SK-N-SH treated with all-trans-retinoic acid at 6 μM for 48 hours (cell line): ENCODE measurements around the gene ERRFI1.
A peak's percentile ranks its signal among the peaks of the same experiment; 100 is the strongest.

Experiments used
- ATAC-seq: fragments of 200-7000 bp; cut with Tn5 transposase; 3 replicates; pipeline ENCODE4 v1.9.1; 2020; ENCODE audit warnings: mild to moderate bottlenecking, moderate library complexity
- ARNTL ChIP-seq: fragments of 450-650 bp; formaldehyde crosslinking; IDR thresholded peaks from 2 replicates; pipeline ENCODE4 v1.5.0; 2020; ENCODE audit warnings: low read depth, mild to moderate bottlenecking, moderate library complexity, borderline replicate concordance
- CSDC2 ChIP-seq: fragments of 250-450 bp; sonication (Bioruptor Pico); IDR thresholded peaks from 2 replicates; pipeline ENCODE4 v1.5.0; 2020; ENCODE audit warnings: mild to moderate bottlenecking, moderate library complexity
- ESRRG ChIP-seq: fragments of 250-450 bp; sonication (Bioruptor Pico); IDR thresholded peaks from 2 replicates; pipeline ENCODE4 v1.6.1; 2021; ENCODE audit warnings: mild to moderate bottlenecking
- GLIS3 ChIP-seq: fragments of 250-450 bp; sonication (Bioruptor Pico); IDR thresholded peaks from 2 replicates; pipeline ENCODE4 v1.5.0; 2020; ENCODE audit warnings: mild to moderate bottlenecking, moderate library complexity
- ISL1 ChIP-seq: fragments of 250-450 bp; sonication (Bioruptor Pico); IDR thresholded peaks from 2 replicates; pipeline ENCODE4 v2.1.2; 2022; ENCODE audit warnings: mild to moderate bottlenecking, moderate library complexity
- OSR1 ChIP-seq: fragments of 250-450 bp; sonication (Bioruptor Pico); IDR thresholded peaks from 2 replicates; pipeline ENCODE4 v1.8.0; 2022; ENCODE audit warnings: moderate library complexity, mild to moderate bottlenecking, inconsistent platforms
- PPARA ChIP-seq: fragments of 250-450 bp; sonication (Bioruptor Pico); IDR thresholded peaks from 2 replicates; pipeline ENCODE4 v1.5.0; 2020; ENCODE audit warnings: mild to moderate bottlenecking, borderline replicate concordance
- RARB ChIP-seq: fragments of 250-450 bp; sonication (Bioruptor Pico); IDR thresholded peaks from 2 replicates; pipeline ENCODE4 v1.8.0; 2021; ENCODE audit warnings: mild to moderate bottlenecking, moderate library complexity
- SNAI2 ChIP-seq: fragments of 250-450 bp; sonication (Bioruptor Pico); IDR thresholded peaks from 2 replicates; pipeline ENCODE4 v1.5.0; 2020; ENCODE audit warnings: mild to moderate bottlenecking, moderate library complexity
- TCF4 ChIP-seq: fragments of 250-450 bp; sonication (Bioruptor Pico); IDR thresholded peaks from 2 replicates; pipeline ENCODE4 v1.8.0; 2021; ENCODE audit warnings: mild to moderate bottlenecking, moderate library complexity, borderline replicate concordance
- TOX ChIP-seq: fragments of 250-450 bp; sonication (Bioruptor Pico); IDR thresholded peaks from 2 replicates; pipeline ENCODE4 v1.8.0; 2021; ENCODE audit warnings: mild to moderate bottlenecking, moderate library complexity, borderline replicate concordance
- ZFP30 ChIP-seq: fragments of 450-650 bp; formaldehyde crosslinking; IDR thresholded peaks from 2 replicates; pipeline ENCODE4 v1.5.0; 2022; ENCODE audit warnings: mild to moderate bottlenecking, moderate library complexity
- ZNF70 ChIP-seq: fragments of 450-650 bp; formaldehyde crosslinking; IDR thresholded peaks from 2 replicates; pipeline ENCODE4 v1.5.0; 2020; ENCODE audit warnings: mild to moderate bottlenecking, moderate library complexity
- ZNF8 ChIP-seq: fragments of 450-650 bp; formaldehyde crosslinking; IDR thresholded peaks from 2 replicates; pipeline ENCODE4 v1.5.0; 2020; ENCODE audit warnings: mild to moderate bottlenecking, moderate library complexity
- TF ChIP-seq, protein P1 (sequence below): fragments of 250-450 bp; sonication (Bioruptor Pico); IDR thresholded peaks from 2 replicates; pipeline ENCODE4 v1.8.0; 2021; ENCODE audit warnings: low read depth, mild to moderate bottlenecking, moderate library complexity, borderline replicate concordance
- TF ChIP-seq, protein P2 (sequence below): fragments of 250-450 bp; sonication (Bioruptor Pico); IDR thresholded peaks from 2 replicates; pipeline ENCODE4 v1.5.1; 2021; ENCODE audit warnings: mild to moderate bottlenecking, moderate library complexity
- TF ChIP-seq, protein P3 (sequence below): fragments of 250-450 bp; sonication (Bioruptor Pico); IDR thresholded peaks from 2 replicates; pipeline ENCODE4 v1.5.0; 2020; ENCODE audit warnings: mild to moderate bottlenecking, moderate library complexity
- TF ChIP-seq, protein P4 (sequence below): fragments of 250-450 bp; sonication (Bioruptor Pico); IDR thresholded peaks from 2 replicates; pipeline ENCODE4 v1.8.0; 2020; ENCODE audit warnings: mild to moderate bottlenecking, moderate library complexity, borderline replicate concordance
- TF ChIP-seq, protein P5 (sequence below): fragments of 250-450 bp; sonication (Bioruptor Pico); IDR thresholded peaks from 2 replicates; pipeline ENCODE4 v1.5.1; 2020; ENCODE audit warnings: low read depth, mild to moderate bottlenecking, moderate library complexity

Gene ERRFI1

DNA sequence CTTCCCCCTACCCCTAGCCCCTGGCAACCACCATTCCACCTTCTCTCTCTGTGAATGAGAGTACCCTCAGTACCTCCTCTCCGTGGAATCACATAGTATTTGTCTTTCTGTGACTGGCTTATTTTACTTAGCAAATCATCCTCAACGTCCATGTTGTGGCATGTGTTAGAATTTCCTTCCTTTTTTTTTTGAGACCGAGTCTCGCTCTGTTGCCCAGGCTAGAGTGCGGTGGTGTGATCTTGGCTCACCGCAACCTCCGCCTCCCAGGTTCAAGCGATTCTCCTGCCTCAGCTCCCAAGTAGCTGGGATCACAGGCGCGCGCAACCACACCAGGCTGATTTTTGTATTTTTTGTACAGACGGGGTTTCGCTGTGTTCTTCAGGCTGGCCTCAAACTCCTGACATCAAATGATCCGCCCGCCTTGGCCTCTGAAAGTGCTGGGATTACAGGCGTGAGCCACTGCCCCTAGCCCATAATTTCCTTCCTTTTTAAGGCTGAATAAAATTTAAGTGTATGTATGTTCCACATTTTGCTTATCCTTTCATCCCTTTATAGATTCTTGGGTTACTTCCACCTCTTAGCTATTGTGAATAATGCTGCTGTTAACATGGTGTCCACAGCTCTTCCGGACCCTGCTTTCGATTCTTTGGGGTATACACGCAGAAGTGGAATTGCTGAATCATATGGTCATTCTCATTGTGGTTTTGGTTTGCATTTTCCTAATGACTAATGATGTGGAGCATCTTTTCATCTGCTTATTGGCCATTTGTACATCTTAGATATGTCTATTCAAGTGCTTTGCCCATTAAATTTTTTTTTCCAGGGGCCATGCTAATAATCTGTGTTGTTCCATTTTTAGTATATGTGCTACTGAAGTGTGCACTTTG, 32.3 kb downstream of the ERRFI1 start:
- TF ChIP-seq TOX (CRISPR knock-in tag) (no peak), SNAI2 (CRISPR knock-in tag) (no peak), ZFP30 (CRISPR knock-in tag) (no peak)

DNA sequence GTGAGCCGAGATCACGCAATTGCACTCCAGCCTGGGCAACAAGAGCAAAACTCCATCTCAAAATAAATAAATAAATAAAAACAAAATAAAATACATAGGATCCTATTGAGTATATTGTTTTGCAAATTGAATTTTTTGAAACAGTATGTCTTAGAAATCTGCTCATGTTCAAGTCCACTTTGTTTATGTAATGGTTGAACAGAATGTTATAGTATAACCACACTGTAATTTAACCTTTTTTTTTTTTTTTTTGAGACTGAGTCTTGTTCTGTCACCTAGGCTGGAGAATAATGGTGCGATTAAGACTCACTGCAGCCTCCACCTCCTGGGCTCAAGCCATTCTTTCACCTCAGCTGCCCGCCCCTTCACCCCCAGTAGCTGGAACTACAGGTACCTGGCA, 33.2 kb downstream of the ERRFI1 start:
- TF ChIP-seq, protein P1, sequence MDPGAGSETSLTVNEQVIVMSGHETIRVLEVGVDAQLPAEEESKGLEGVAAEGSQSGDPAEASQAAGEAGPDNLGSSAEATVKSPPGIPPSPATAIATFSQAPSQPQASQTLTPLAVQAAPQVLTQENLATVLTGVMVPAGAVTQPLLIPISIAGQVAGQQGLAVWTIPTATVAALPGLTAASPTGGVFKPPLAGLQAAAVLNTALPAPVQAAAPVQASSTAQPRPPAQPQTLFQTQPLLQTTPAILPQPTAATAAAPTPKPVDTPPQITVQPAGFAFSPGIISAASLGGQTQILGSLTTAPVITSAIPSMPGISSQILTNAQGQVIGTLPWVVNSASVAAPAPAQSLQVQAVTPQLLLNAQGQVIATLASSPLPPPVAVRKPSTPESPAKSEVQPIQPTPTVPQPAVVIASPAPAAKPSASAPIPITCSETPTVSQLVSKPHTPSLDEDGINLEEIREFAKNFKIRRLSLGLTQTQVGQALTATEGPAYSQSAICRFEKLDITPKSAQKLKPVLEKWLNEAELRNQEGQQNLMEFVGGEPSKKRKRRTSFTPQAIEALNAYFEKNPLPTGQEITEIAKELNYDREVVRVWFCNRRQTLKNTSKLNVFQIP (CRISPR knock-in tag): no peak
- no peak for TF ChIP-seq PPARA (CRISPR knock-in tag)
- no peak for TF ChIP-seq RARB (CRISPR knock-in tag)
- TF ChIP-seq OSR1 (CRISPR knock-in tag): no peak
- no peak for TF ChIP-seq SNAI2 (CRISPR knock-in tag)
- no peak for TF ChIP-seq ISL1
- TF ChIP-seq, protein P2, sequence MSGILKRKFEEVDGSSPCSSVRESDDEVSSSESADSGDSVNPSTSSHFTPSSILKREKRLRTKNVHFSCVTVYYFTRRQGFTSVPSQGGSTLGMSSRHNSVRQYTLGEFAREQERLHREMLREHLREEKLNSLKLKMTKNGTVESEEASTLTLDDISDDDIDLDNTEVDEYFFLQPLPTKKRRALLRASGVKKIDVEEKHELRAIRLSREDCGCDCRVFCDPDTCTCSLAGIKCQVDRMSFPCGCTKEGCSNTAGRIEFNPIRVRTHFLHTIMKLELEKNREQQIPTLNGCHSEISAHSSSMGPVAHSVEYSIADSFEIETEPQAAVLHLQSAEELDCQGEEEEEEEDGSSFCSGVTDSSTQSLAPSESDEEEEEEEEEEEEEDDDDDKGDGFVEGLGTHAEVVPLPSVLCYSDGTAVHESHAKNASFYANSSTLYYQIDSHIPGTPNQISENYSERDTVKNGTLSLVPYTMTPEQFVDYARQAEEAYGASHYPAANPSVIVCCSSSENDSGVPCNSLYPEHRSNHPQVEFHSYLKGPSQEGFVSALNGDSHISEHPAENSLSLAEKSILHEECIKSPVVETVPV (CRISPR knock-in tag): no peak
- no peak for TF ChIP-seq ESRRG (CRISPR knock-in tag)
- no peak for TF ChIP-seq CSDC2 (CRISPR knock-in tag)
- TF ChIP-seq ARNTL: no peak
- TF ChIP-seq, protein P3, sequence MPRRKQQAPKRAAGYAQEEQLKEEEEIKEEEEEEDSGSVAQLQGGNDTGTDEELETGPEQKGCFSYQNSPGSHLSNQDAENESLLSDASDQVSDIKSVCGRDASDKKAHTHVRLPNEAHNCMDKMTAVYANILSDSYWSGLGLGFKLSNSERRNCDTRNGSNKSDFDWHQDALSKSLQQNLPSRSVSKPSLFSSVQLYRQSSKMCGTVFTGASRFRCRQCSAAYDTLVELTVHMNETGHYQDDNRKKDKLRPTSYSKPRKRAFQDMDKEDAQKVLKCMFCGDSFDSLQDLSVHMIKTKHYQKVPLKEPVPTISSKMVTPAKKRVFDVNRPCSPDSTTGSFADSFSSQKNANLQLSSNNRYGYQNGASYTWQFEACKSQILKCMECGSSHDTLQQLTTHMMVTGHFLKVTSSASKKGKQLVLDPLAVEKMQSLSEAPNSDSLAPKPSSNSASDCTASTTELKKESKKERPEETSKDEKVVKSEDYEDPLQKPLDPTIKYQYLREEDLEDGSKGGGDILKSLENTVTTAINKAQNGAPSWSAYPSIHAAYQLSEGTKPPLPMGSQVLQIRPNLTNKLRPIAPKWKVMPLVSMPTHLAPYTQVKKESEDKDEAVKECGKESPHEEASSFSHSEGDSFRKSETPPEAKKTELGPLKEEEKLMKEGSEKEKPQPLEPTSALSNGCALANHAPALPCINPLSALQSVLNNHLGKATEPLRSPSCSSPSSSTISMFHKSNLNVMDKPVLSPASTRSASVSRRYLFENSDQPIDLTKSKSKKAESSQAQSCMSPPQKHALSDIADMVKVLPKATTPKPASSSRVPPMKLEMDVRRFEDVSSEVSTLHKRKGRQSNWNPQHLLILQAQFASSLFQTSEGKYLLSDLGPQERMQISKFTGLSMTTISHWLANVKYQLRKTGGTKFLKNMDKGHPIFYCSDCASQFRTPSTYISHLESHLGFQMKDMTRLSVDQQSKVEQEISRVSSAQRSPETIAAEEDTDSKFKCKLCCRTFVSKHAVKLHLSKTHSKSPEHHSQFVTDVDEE: no peak
- TF ChIP-seq, protein P4, sequence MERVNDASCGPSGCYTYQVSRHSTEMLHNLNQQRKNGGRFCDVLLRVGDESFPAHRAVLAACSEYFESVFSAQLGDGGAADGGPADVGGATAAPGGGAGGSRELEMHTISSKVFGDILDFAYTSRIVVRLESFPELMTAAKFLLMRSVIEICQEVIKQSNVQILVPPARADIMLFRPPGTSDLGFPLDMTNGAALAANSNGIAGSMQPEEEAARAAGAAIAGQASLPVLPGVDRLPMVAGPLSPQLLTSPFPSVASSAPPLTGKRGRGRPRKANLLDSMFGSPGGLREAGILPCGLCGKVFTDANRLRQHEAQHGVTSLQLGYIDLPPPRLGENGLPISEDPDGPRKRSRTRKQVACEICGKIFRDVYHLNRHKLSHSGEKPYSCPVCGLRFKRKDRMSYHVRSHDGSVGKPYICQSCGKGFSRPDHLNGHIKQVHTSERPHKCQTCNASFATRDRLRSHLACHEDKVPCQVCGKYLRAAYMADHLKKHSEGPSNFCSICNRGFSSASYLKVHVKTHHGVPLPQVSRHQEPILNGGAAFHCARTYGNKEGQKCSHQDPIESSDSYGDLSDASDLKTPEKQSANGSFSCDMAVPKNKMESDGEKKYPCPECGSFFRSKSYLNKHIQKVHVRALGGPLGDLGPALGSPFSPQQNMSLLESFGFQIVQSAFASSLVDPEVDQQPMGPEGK (CRISPR knock-in tag): no peak
- TF ChIP-seq, protein P5, sequence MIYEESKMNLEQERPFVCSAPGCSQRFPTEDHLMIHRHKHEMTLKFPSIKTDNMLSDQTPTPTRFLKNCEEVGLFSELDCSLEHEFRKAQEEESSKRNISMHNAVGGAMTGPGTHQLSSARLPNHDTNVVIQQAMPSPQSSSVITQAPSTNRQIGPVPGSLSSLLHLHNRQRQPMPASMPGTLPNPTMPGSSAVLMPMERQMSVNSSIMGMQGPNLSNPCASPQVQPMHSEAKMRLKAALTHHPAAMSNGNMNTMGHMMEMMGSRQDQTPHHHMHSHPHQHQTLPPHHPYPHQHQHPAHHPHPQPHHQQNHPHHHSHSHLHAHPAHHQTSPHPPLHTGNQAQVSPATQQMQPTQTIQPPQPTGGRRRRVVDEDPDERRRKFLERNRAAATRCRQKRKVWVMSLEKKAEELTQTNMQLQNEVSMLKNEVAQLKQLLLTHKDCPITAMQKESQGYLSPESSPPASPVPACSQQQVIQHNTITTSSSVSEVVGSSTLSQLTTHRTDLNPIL (CRISPR knock-in tag): no peak
- ATAC-seq: no peak

More for the DNA sequence above, 32.3 kb downstream of the ERRFI1 start:
- ATAC-seq: peak; percentile 53

DNA sequence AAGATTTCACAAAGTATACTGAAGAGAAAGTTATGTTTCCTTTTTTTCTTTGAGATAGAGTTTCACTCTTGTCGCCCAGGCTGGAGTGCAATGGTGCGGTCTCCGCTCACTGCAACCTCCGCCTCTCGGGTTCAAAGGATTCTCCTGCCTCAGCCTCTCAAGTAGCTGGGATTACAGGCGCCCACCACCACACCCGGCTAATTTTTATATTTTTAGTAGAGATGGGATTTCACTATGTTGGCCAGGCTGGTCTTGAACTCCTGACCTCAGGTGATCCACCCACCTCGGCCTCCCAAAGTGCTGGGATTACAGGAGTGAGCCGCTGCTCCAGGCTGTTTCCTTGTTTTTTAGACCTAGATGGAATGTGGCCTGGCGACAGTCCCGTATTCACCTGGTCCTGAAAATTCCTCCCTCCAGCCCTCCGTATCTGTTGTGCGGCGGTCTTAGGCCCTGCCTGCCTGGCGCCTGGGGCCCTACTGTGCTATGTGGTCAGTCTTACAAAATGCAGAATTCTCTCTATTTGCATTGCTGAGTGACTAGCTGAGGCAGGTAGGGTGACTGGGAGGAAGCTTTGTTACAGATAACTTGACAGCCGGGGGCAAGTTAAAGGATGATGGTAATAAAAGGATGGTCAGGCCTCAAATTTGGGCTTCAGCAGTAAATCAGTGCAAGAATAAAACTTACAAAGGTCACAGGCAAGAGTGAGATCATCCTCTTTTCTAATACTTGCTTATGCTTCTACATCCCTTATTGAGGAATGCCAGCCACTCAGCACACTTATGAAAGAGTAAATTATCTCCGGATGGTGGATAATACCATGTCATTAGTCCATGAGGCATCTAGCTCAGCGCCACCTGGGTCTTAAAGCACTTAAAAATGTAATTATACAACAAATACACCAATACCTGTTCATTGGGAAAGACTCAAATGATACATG, 34.3 kb downstream of the ERRFI1 start:
- ATAC-seq: no peak
- TF ChIP-seq OSR1 (CRISPR knock-in tag) (no peak), ZNF8 (CRISPR knock-in tag) (no peak), TCF4 (no peak), ESRRG (CRISPR knock-in tag) (no peak), PPARA (CRISPR knock-in tag) (no peak), ARNTL (no peak), CSDC2 (CRISPR knock-in tag) (no peak), TOX (CRISPR knock-in tag) (no peak), GLIS3 (CRISPR knock-in tag) (no peak), ZFP30 (CRISPR knock-in tag) (no peak), SNAI2 (CRISPR knock-in tag) (no peak), ZNF70 (CRISPR knock-in tag) (no peak)
- TF ChIP-seq, protein P5 (CRISPR knock-in tag): no peak
- TF ChIP-seq, protein P4 (CRISPR knock-in tag): no peak
- TF ChIP-seq, protein P2 (CRISPR knock-in tag): no peak
